Testis (tissue), 3 donors: ENCODE results near the gene ZNF227. TPM values are rescaled to one million over a fixed set of nuclear protein-coding genes. Genes with fewer than 3 reads are reported as not detected.

Experiments
- DNase-seq: peaks from one replicate; pipeline ENCODE4 v3.0.0-alpha.2; 2019
- H3K27ac ChIP-seq, 2 donors: fragments of 200-600 bp; sonication (generic); one replicate each; pipeline ENCODE4 v1.5.1; 2019
- H3K27me3 ChIP-seq: fragments of 200-600 bp; sonication (generic); one replicate; pipeline ENCODE4 v1.5.1; 2019
- H3K36me3 ChIP-seq: fragments of 200-600 bp; sonication (generic); one replicate; pipeline ENCODE4 v1.5.1; 2017; ENCODE audit warnings: low read depth; ENCODE audit errors: missing control alignments
- H3K4me1 ChIP-seq: fragments of 200-600 bp; sonication (generic); one replicate; pipeline ENCODE4 v1.5.1; 2019
- H3K4me3 ChIP-seq, 2 donors: fragments of 200-600 bp; sonication (generic); one replicate each; pipeline ENCODE4 v1.5.1; 2017 to 2019
- H3K9me3 ChIP-seq: fragments of 200-600 bp; sonication (generic); one replicate; pipeline ENCODE4 v1.5.1; 2017
- POLR2A ChIP-seq: fragments of 450-650 bp; IDR thresholded peaks from one replicate; pipeline ENCODE4 v1.6.1; 2017; ENCODE audit warnings: antibody characterized with exemption, mild to moderate bottlenecking, moderate library complexity
- WGBS, 2 donors: methylation state at CpG; one replicate each; pipeline ENCODE4 v1.1.5; 2018; 5-methylcytosine and 5-hydroxymethylcytosine counted together
- intact Hi-C: fragments of 100-400 bp; cut with DNase I; formaldehyde crosslinking; loops from one replicate; pipeline ENCODE4 v1.15.1; 2023; ENCODE audit warnings: low total_unique reads
- polyA plus RNA-seq: library from polyadenylated mRNA; stranded (reverse); fragments of 350-450 nt; fragmentation: Illumina TruSeq; extraction: RNeasy Lipid Tissue Mini Kit (QIAGEN cat#74804); gene quantifications from one replicate; pipeline ENCODE4 v1.2.3, GENCODE V29; 2014; ENCODE audit warnings: low read depth, low replicate concordance; ENCODE audit not compliant: insufficient read depth
- total RNA-seq, 2 donors: library from RNA; depleted of rRNA; stranded (reverse); fragments of >200 nt; gene quantifications; one replicate each; pipeline ENCODE4 v1.2.3, GENCODE V29; 2016
- TF ChIP-seq, protein P1 (sequence below), 3 experiments: fragments of 450-650 bp in 2 of 3; fragments of 200-600 bp in 1 of 3; sonication (generic) in 1 of 3; IDR thresholded peaks; one replicate each; pipeline ENCODE4 v1.5.1; 2016 to 2019; ENCODE audit warnings: antibody characterized with exemption in 3 of 3, mild to moderate bottlenecking in 2 of 3, moderate library complexity in 1 of 3

Gene ZNF227
- total and polyA plus RNA-seq, 3 donors from 2014 or later = 12.8 to 25.0 (median 19.8) TPM

DNA sequence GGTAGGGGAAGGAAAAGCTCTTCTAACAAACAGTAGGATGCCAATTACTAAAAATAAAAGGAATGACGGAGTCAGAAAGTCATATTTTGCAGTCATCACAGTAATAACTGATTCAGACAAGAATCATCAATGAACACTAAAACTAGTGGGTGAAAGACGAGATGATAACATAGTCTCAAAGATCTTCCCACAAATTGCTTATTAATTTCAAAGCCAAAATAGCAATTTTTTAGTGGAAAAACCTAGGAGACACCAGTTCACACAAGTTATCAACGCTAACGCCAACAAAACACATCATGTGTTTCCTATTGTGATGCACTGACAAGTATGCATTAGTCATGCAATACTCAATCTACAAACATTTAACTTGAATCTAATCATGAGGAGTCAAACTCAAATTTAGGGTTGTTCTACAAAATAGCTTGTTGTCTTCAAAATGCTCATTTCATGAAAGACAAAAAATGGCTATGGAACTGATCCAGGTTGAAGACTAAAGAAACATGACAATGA, 65.9 kb downstream of the ZNF227 start:
- Histone ChIP-seq H3K27me3 (no peaks in the 10 kb centered on the region), H3K4me3 (no peak overlapping the region), H3K36me3 (no peaks in the 10 kb centered on the region), H3K27ac (no peak overlapping the region), H3K4me1 (no peaks in the 10 kb centered on the region), H3K9me3 (no peaks in the 10 kb centered on the region)
- TF ChIP-seq, protein P1, sequence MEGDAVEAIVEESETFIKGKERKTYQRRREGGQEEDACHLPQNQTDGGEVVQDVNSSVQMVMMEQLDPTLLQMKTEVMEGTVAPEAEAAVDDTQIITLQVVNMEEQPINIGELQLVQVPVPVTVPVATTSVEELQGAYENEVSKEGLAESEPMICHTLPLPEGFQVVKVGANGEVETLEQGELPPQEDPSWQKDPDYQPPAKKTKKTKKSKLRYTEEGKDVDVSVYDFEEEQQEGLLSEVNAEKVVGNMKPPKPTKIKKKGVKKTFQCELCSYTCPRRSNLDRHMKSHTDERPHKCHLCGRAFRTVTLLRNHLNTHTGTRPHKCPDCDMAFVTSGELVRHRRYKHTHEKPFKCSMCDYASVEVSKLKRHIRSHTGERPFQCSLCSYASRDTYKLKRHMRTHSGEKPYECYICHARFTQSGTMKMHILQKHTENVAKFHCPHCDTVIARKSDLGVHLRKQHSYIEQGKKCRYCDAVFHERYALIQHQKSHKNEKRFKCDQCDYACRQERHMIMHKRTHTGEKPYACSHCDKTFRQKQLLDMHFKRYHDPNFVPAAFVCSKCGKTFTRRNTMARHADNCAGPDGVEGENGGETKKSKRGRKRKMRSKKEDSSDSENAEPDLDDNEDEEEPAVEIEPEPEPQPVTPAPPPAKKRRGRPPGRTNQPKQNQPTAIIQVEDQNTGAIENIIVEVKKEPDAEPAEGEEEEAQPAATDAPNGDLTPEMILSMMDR (IDR thresholded peaks at IDR 0.05) = no peak
- no peak for TF ChIP-seq POLR2A
- intact Hi-C loops = no loop called here
- WGBS, 2 donors = 91 to 97% methylated on average over 4 of the region's 4 CpGs
- no peak for DNase-seq

DNA sequence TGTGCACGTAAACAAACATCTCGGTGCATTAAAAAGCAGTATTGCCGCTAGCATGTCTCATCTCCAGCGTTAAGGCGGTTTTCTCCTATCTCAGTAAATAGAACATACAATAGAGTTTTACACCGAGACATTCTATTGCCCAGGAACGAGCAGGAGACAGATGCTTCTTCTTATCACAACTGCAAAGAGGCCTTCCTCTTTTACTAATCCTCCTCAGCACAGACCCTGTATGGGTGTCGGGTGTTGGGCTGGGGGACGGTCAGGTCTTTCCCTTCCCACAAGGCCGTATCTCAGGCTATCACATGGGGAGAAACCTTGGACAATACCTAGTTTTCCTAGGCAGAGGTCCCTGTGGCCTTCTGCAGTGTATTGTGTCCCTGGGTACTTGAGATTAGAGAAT, 68.6 kb downstream of the ZNF227 start:
- no peaks in the 10 kb centered on the region for H3K4me1 ChIP-seq
- no peak overlapping the region for H3K4me3 ChIP-seq
- no peaks in the 10 kb centered on the region for H3K36me3 ChIP-seq
- no peak for DNase-seq
- TF ChIP-seq, protein P1 (IDR thresholded peaks at IDR 0.05) = no peak
- no peak for TF ChIP-seq POLR2A
- no peaks in the 10 kb centered on the region for H3K9me3 ChIP-seq
- no peaks in the 10 kb centered on the region for H3K27me3 ChIP-seq
- intact Hi-C loops = no loop called here
- no peak overlapping the region for H3K27ac ChIP-seq
- WGBS, 2 donors = 83 to 86% methylated on average over 10 of the region's 10 CpGs

DNA sequence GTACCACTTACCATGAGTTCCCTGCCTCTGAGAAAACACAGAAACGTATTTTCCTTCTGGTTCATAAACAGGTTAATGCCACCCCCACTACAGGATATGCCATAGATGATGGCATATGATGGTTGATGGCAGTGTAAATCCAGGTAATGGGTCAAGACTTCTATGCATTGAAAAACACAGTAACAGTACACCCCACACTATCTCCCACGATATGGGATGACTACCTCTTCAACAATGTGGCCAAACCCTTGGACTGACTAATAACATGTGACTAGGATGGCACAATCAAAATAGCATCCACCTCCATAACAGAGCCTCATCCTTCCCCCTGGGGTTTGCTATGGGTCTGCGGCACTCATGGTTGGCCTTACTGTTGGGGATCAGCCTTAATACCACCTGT, 70.5 kb downstream of the ZNF227 start:
- no peak for TF ChIP-seq POLR2A
- TF ChIP-seq, protein P1 (IDR thresholded peaks at IDR 0.05) = no peak
- no peak for DNase-seq
- intact Hi-C loops = no loop called here
- Histone ChIP-seq H3K4me3 (no peak overlapping the region), H3K36me3 (no peaks in the 10 kb centered on the region), H3K4me1 (no peaks in the 10 kb centered on the region), H3K9me3 (no peaks in the 10 kb centered on the region), H3K27ac (no peak overlapping the region), H3K27me3 (no peaks in the 10 kb centered on the region)
- WGBS, 2 donors = 88 to 96% methylated on average over 2 to 3 of the region's 3 CpGs

DNA sequence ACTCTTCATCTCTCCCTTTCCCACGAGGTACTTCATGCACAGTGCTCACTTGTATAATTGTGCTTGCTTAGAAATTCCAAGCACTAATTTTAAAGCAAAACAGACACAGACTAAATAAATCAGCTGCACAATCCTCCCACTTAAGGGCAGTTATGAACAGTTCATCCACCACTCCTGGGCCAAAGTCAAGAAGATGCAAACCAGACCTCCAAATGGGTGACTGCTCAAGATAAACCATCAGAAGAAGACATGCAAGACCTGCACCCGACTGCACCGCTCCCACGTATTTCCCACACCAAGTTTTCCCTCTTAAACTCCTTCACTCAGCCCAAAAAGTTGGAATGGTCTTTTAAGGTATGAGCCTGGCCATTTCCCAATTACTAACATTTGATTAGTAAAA, 72.6 kb downstream of the ZNF227 start:
- Histone ChIP-seq H3K27me3 (no peaks in the 10 kb centered on the region), H3K27ac (no peak overlapping the region), H3K4me3 (no peak overlapping the region), H3K36me3 (no peaks in the 10 kb centered on the region), H3K9me3 (no peaks in the 10 kb centered on the region), H3K4me1 (no peaks in the 10 kb centered on the region)
- TF ChIP-seq, protein P1 (IDR thresholded peaks at IDR 0.05) = no peak
- TF ChIP-seq POLR2A = no peak
- 63 to 64% methylated on average over 4 of the region's 4 CpGs for WGBS, 2 donors
- intact Hi-C loops = no loop called here
- no peak for DNase-seq

Other genes with a start within 250 kb of the ZNF227 start
- gene ZNF155, start 228.3 kb upstream of the ZNF227 start, total RNA-seq = 1 to 10 TPM; 8.2 to 8.7 TPM
- gene ZNF155, start 228.3 kb upstream of the ZNF227 start, polyA plus RNA-seq = 7.4 TPM
- gene ZNF230, start 209.6 kb upstream of the ZNF227 start, total RNA-seq = 1 to 10 TPM; 3.3 to 4.6 TPM
- gene ZNF230, start 209.6 kb upstream of the ZNF227 start, polyA plus RNA-seq = 5.6 TPM
- gene ZNF222, start 187.2 kb upstream of the ZNF227 start, total RNA-seq = 1 to 10 TPM; 4.2 to 6.5 TPM
- 15.4 TPM for gene ZNF222, start 187.2 kb upstream of the ZNF227 start, polyA plus RNA-seq
- 1 to 10 TPM; 4.5 to 4.8 TPM for gene ZNF223, start 160.5 kb upstream of the ZNF227 start, total RNA-seq
- gene ZNF223, start 160.5 kb upstream of the ZNF227 start, polyA plus RNA-seq = 6.1 TPM
- gene ZNF284, start 140.4 kb upstream of the ZNF227 start, total RNA-seq = 1 to 10 TPM; 1.0 to 1.5 TPM
- gene ZNF284, start 140.4 kb upstream of the ZNF227 start, polyA plus RNA-seq = 0.96 TPM
- gene ZNF224, start 118.2 kb upstream of the ZNF227 start, total RNA-seq = 10 to 100 TPM; 21.8 to 22.7 TPM
- 11.3 TPM for gene ZNF224, start 118.2 kb upstream of the ZNF227 start, polyA plus RNA-seq
- gene ZNF225, start 99.1 kb upstream of the ZNF227 start, total RNA-seq = 1 to 10 TPM; 5.0 to 7.4 TPM
- gene ZNF225, start 99.1 kb upstream of the ZNF227 start, polyA plus RNA-seq = 5.1 TPM
- gene ZNF234, start 71.0 kb upstream of the ZNF227 start, total RNA-seq = 1 to 10 TPM; 7.9 to 8.5 TPM
- 3.4 TPM for gene ZNF234, start 71.0 kb upstream of the ZNF227 start, polyA plus RNA-seq
- gene ZNF226, start 47.4 kb upstream of the ZNF227 start, total RNA-seq = 10 to 100 TPM; 44.1 to 54.0 TPM
- gene ZNF226, start 47.4 kb upstream of the ZNF227 start, polyA plus RNA-seq = 27.4 TPM
- 10 to 100 TPM in 1 of 2 donors, 1 to 10 TPM in 1; 6.4 to 11.6 TPM for gene ZNF233, start 47.4 kb downstream of the ZNF227 start, total RNA-seq
- gene ZNF233, start 47.4 kb downstream of the ZNF227 start, polyA plus RNA-seq = 27.7 TPM
- gene ZNF235, start 92.5 kb downstream of the ZNF227 start, total RNA-seq = 10 to 100 TPM; 11.1 to 12.1 TPM
- 4.6 TPM for gene ZNF235, start 92.5 kb downstream of the ZNF227 start, polyA plus RNA-seq
- 1 to 10 TPM; 7.6 to 9.8 TPM for gene ZNF112, start 144.1 kb downstream of the ZNF227 start, total RNA-seq
- 4.0 TPM for gene ZNF112, start 144.1 kb downstream of the ZNF227 start, polyA plus RNA-seq
- 1 to 10 TPM; 7.1 to 7.9 TPM for gene ZNF285, start 189.1 kb downstream of the ZNF227 start, total RNA-seq
- 5.4 TPM for gene ZNF285, start 189.1 kb downstream of the ZNF227 start, polyA plus RNA-seq
- 1 to 10 TPM; 5.1 to 5.8 TPM for gene ZNF229, start 235.9 kb downstream of the ZNF227 start, total RNA-seq
- 4.4 TPM for gene ZNF229, start 235.9 kb downstream of the ZNF227 start, polyA plus RNA-seq